ENCODE measurements around the gene HOXD9. TPM values are rescaled to one million over a fixed set of nuclear protein-coding genes. Genes with fewer than 3 reads are reported as not detected.
A peak's percentile ranks its signal among the peaks of the same experiment; 100 is the strongest.

Gene HOXD9
- total RNA-seq, 4 donors from 2014 or later, result 3.8 to 78.1 (median 46.4) TPM

- Histone ChIP-seq H3K27ac (peak overlapping the region; percentile 75 to 83), H3K4me1 (peaks cover 5 to 23% of the 10 kb centered on the region in 2 donors), H3K4me3 (no peak overlapping the region), H3K9me3 (no peaks in the 10 kb centered on the region), H3K27me3 (no peaks in the 10 kb centered on the region), H3K36me3 (no peaks in the 10 kb centered on the region)
- DNase-seq, result no peak
- TF ChIP-seq CTCF (IDR thresholded peaks at IDR 0.05) (no peak), POLR2A (IDR thresholded peaks at IDR 0.05) (no peak)
- intact Hi-C loops (cut with DNase I; ENCODE audit: low total_unique reads), result no loop called here
Measured at GRCh38 chr2:176146645-176147044, 24.1 kb downstream of the HOXD9 start.

GRCh38 chr2:176147210-176147799 is 24.8 kb downstream of the HOXD9 start:
- H3K27ac ChIP-seq, result peak overlapping the region; percentile 75 to 83
- H3K27me3 ChIP-seq, result no peaks in the 10 kb centered on the region
- H3K36me3 ChIP-seq, result no peaks in the 10 kb centered on the region
- no peaks in the 10 kb centered on the region for H3K9me3 ChIP-seq
- no peak for DNase-seq
- intact Hi-C loops (cut with DNase I; ENCODE audit: low total_unique reads), result no loop called here
- H3K4me1 ChIP-seq, result peaks cover 5 to 23% of the 10 kb centered on the region in 2 donors
- TF ChIP-seq CTCF (IDR thresholded peaks at IDR 0.05) (no peak), POLR2A (IDR thresholded peaks at IDR 0.05) (no peak)
- peak overlapping the region in 1 of 2 donors; percentile 15 for H3K4me3 ChIP-seq

GRCh38 chr2:176147800-176148496 is 25.4 kb downstream of the HOXD9 start:
- peak in 1 of 2 donors; percentile 27 for DNase-seq
- no peak for TF ChIP-seq CTCF (IDR thresholded peaks at IDR 0.05)
- TF ChIP-seq POLR2A (IDR thresholded peaks at IDR 0.05), result no peak
- intact Hi-C loops (cut with DNase I; ENCODE audit: low total_unique reads), result no loop called here
- Histone ChIP-seq H3K27ac (peak overlapping the region; percentile 75 to 83), H3K27me3 (no peaks in the 10 kb centered on the region), H3K4me3 (peak overlapping the region in 1 of 2 donors; percentile 15), H3K9me3 (no peaks in the 10 kb centered on the region), H3K4me1 (peaks cover 5 to 17% of the 10 kb centered on the region in 2 donors), H3K36me3 (no peaks in the 10 kb centered on the region)

GRCh38 chr2:176148751-176149421 is 26.4 kb downstream of the HOXD9 start:
- Histone ChIP-seq H3K27me3 (no peaks in the 10 kb centered on the region), H3K4me1 (peaks cover 5 to 12% of the 10 kb centered on the region in 2 donors), H3K4me3 (no peak overlapping the region), H3K9me3 (no peaks in the 10 kb centered on the region), H3K27ac (peak overlapping the region; percentile 75 to 83), H3K36me3 (no peaks in the 10 kb centered on the region)
- no peak for DNase-seq
- no peak for TF ChIP-seq CTCF (IDR thresholded peaks at IDR 0.05)
- no peak for TF ChIP-seq POLR2A (IDR thresholded peaks at IDR 0.05)
- intact Hi-C loops (cut with DNase I; ENCODE audit: low total_unique reads), result no loop called here

GRCh38 chr2:176149481-176149938 is 27.0 kb downstream of the HOXD9 start:
- intact Hi-C loops (cut with DNase I; ENCODE audit: low total_unique reads), result no loop called here
- no peaks in the 10 kb centered on the region for H3K36me3 ChIP-seq
- H3K27ac ChIP-seq, result peak overlapping the region; percentile 75 to 83
- no peaks in the 10 kb centered on the region for H3K27me3 ChIP-seq
- no peak for TF ChIP-seq POLR2A (IDR thresholded peaks at IDR 0.05)
- no peak for TF ChIP-seq CTCF (IDR thresholded peaks at IDR 0.05)
- no peak for DNase-seq
- H3K4me1 ChIP-seq, result peaks cover 5 to 12% of the 10 kb centered on the region in 2 donors
- no peaks in the 10 kb centered on the region for H3K9me3 ChIP-seq
- no peak overlapping the region for H3K4me3 ChIP-seq
